GM12878 (cell line): ENCODE measurements around the gene TNFAIP3. TPM values are rescaled to one million over a fixed set of nuclear protein-coding genes. Genes with fewer than 3 reads are reported as not detected.

Experiments used
- ASH2L ChIP-seq: fragments of 300-600, 200-600 bp; sonication (generic); IDR thresholded peaks from 2 replicates; pipeline ENCODE4 v1.6.1; 2017; ENCODE audit warnings: low read depth, mild to moderate bottlenecking, borderline replicate concordance
- BRCA1 ChIP-seq: IDR thresholded peaks from 2 replicates; pipeline ENCODE4 v1.6.1; 2011; ENCODE audit warnings: low read depth, low read length, improper control_type of control experiment
- CBX3 ChIP-seq: fragments of 200-600 bp; sonication (generic); IDR thresholded peaks from 2 replicates; pipeline ENCODE4 v1.6.1; 2016; ENCODE audit warnings: low read depth, borderline replicate concordance
- CHD1 ChIP-seq: IDR thresholded peaks from 2 replicates; pipeline ENCODE4 v1.6.1; 2012; ENCODE audit warnings: low read depth, low read length, improper control_type of control experiment
- CUX1 ChIP-seq: IDR thresholded peaks from 2 replicates; pipeline ENCODE4 v1.6.1; 2012; ENCODE audit warnings: improper control_type of control experiment, low read depth, low read length; ENCODE audit not compliant: insufficient replicate concordance
- FOXM1 ChIP-seq: IDR thresholded peaks from 2 replicates; pipeline ENCODE4 v1.6.1; 2012; ENCODE audit warnings: low read depth, mild to moderate bottlenecking, inconsistent platforms, low read length, moderate library complexity
- HDGF ChIP-seq: fragments of 450-650 bp; IDR thresholded peaks from 2 replicates; pipeline ENCODE4 v1.6.1; 2016; ENCODE audit warnings: antibody characterized with exemption
- NFXL1 ChIP-seq: fragments of 450-650 bp; IDR thresholded peaks from 2 replicates; pipeline ENCODE4 v1.6.1; 2017; ENCODE audit warnings: antibody characterized with exemption, mild to moderate bottlenecking, borderline replicate concordance
- RAD51 ChIP-seq: fragments of 450-650 bp; IDR thresholded peaks from 2 replicates; pipeline ENCODE4 v1.6.1; 2016; ENCODE audit warnings: moderate library complexity, mild to moderate bottlenecking, inconsistent platforms
- SMAD1 ChIP-seq: fragments of 450-650 bp; IDR thresholded peaks from 2 replicates; pipeline ENCODE4 v1.6.1; 2018; ENCODE audit warnings: mild to moderate bottlenecking, low read depth; ENCODE audit not compliant: partially characterized antibody
- SRF ChIP-seq, 2 experiments: IDR thresholded peaks; 2 replicates each; pipeline ENCODE4 v1.6.1; 2011; ENCODE audit warnings: low read depth in 2 of 2, low read length in 2 of 2, mild to moderate bottlenecking in 1 of 2, moderate library complexity in 1 of 2
- TBL1XR1 ChIP-seq: IDR thresholded peaks from 2 replicates; pipeline ENCODE4 v1.6.1; 2012; ENCODE audit warnings: low read depth, low read length, improper control_type of control experiment
- TCF12 ChIP-seq: IDR thresholded peaks from 2 replicates; pipeline ENCODE4 v1.6.1; 2011; ENCODE audit warnings: low read depth, mild to moderate bottlenecking, low read length
- TCF7 ChIP-seq: IDR thresholded peaks from 2 replicates; pipeline ENCODE4 v1.6.1; 2014; ENCODE audit warnings: antibody characterized with exemption, borderline replicate concordance
- USF1 ChIP-seq: IDR thresholded peaks from 2 replicates; pipeline ENCODE4 v1.6.1; 2011; ENCODE audit warnings: borderline replicate concordance, low read depth, mild to moderate bottlenecking, moderate library complexity, mixed read lengths, low read length; ENCODE audit not compliant: insufficient read depth; ENCODE audit errors: extremely low read length
- ZBED1 ChIP-seq: IDR thresholded peaks from 2 replicates; pipeline ENCODE4 v1.6.1; 2016; ENCODE audit warnings: borderline replicate concordance
- ZNF24 ChIP-seq: fragments of 450-650 bp; IDR thresholded peaks from 2 replicates; pipeline ENCODE4 v1.6.1; 2017; ENCODE audit warnings: antibody characterized with exemption, mild to moderate bottlenecking
- ZNF274 ChIP-seq: IDR thresholded peaks from one replicate; pipeline ENCODE4 v1.8.0; 2011; ENCODE audit not compliant: insufficient read length, insufficient read depth
- ZNF384 ChIP-seq: IDR thresholded peaks from 2 replicates; pipeline ENCODE4 v1.6.1; 2012; ENCODE audit warnings: low read depth, mild to moderate bottlenecking, low read length, improper control_type of control experiment, borderline replicate concordance
- polyA plus RNA-seq, 11 experiments: library from polyadenylated mRNA; depleted of rRNA in 4 of 11; unstranded in 6 of 11; stranded (reverse) in 5 of 11; fragments of >200 nt; fragmentation: Nextera tagmentation in 4 of 11; fragmentation: Illumina TruSeq in 1 of 11; extraction: Ambion mirVana in 4 of 11; extraction: Trizol in 1 of 11; gene quantifications; 1 replicate in 1 of 11; 2 replicates in 10 of 11; pipeline versions ENCODE4 v1.2.1 to v1.2.3, GENCODE V29; 2011 to 2016; ENCODE audit warnings: inconsistent platforms in 2 of 11, missing spikeins in 2 of 11, low read depth in 1 of 11
- total RNA-seq, 4 experiments: library from RNA; depleted of rRNA in 3 of 4; stranded (reverse); fragments of >200 nt in 3 of 4; fragmentation: Illumina TruSeq in 1 of 4; extraction: Trizol in 1 of 4; gene quantifications; 2 replicates each; pipeline versions ENCODE4 v1.2.1 to v1.2.3, GENCODE V29; 2013 to 2021
- TF ChIP-seq, protein P1 (sequence below): IDR thresholded peaks from 2 replicates; pipeline ENCODE4 v1.6.1; 2012; ENCODE audit warnings: mild to moderate bottlenecking, low read depth, low read length
- TF ChIP-seq, protein P2 (sequence below): IDR thresholded peaks from 2 replicates; pipeline ENCODE4 v1.6.1; 2011; ENCODE audit warnings: mild to moderate bottlenecking, low read depth, low read length, moderate library complexity; ENCODE audit not compliant: insufficient replicate concordance

TNFAIP3 gene
- total and polyA plus RNA-seq, 10 of the 15 experiments (the other 5 are each of a cell fraction or from before 2014, with no cell fraction given): 18.0 to 350 (median 127) TPM

DNA sequence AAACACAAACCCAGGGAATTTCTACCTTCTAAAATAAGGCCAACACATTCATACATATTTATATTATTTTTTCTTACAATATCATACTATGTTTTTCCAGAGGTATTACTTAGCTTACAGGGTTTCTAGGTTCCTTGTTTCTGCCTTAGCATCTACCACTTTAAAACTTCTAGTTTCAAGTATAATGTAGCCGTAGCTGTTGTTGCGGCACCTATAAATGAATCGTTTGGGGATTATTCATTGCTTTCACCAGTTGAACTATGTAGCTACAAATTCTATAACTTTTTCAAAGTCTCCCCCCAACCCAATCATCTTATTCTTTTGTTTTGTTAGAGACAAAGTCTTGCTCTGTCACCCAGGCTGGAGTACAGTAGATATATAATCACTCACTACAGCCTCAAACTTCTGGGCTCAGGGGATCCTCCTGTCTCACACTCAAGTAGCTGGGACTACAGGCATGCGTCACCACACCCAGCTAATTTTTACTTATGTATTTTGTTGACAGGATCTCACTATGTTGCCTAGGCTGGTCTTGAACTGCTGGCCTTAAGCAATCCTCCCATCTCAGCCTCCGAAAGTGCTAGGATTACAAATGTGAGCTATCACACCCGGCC is 43.9 kb downstream of the TNFAIP3 start (continued):
- TF ChIP-seq CUX1: no peak
- TF ChIP-seq, protein P1, sequence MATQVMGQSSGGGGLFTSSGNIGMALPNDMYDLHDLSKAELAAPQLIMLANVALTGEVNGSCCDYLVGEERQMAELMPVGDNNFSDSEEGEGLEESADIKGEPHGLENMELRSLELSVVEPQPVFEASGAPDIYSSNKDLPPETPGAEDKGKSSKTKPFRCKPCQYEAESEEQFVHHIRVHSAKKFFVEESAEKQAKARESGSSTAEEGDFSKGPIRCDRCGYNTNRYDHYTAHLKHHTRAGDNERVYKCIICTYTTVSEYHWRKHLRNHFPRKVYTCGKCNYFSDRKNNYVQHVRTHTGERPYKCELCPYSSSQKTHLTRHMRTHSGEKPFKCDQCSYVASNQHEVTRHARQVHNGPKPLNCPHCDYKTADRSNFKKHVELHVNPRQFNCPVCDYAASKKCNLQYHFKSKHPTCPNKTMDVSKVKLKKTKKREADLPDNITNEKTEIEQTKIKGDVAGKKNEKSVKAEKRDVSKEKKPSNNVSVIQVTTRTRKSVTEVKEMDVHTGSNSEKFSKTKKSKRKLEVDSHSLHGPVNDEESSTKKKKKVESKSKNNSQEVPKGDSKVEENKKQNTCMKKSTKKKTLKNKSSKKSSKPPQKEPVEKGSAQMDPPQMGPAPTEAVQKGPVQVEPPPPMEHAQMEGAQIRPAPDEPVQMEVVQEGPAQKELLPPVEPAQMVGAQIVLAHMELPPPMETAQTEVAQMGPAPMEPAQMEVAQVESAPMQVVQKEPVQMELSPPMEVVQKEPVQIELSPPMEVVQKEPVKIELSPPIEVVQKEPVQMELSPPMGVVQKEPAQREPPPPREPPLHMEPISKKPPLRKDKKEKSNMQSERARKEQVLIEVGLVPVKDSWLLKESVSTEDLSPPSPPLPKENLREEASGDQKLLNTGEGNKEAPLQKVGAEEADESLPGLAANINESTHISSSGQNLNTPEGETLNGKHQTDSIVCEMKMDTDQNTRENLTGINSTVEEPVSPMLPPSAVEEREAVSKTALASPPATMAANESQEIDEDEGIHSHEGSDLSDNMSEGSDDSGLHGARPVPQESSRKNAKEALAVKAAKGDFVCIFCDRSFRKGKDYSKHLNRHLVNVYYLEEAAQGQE: no peak
- TF ChIP-seq, protein P2, sequence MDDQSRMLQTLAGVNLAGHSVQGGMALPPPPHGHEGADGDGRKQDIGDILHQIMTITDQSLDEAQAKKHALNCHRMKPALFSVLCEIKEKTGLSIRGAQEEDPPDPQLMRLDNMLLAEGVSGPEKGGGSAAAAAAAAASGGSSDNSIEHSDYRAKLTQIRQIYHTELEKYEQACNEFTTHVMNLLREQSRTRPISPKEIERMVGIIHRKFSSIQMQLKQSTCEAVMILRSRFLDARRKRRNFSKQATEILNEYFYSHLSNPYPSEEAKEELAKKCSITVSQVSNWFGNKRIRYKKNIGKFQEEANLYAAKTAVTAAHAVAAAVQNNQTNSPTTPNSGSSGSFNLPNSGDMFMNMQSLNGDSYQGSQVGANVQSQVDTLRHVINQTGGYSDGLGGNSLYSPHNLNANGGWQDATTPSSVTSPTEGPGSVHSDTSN: no peak
- no peak for TF ChIP-seq BRCA1
- TF ChIP-seq SMAD1: no peak
- no peak for TF ChIP-seq SRF (IDR thresholded peaks at IDR 0.05; ENCODE audit: low read depth in 2 of 2, low read length in 2 of 2)
- no peak for TF ChIP-seq HDGF
- no peak for TF ChIP-seq ZBED1
- no peak for TF ChIP-seq RAD51
- no peak for TF ChIP-seq USF1
- 0 out of 2 replicates have a peak, but pooled peaks have one; percentile 14 for TF ChIP-seq TBL1XR1
- no peak for TF ChIP-seq CHD1
- TF ChIP-seq CBX3: no peak
- no peak for TF ChIP-seq ZNF384
- TF ChIP-seq TCF12: no peak
- no peak for TF ChIP-seq TCF7
- no peak for TF ChIP-seq NFXL1
- no peak for TF ChIP-seq ASH2L
- 0 out of 2 replicates have a peak, but pooled peaks have one; percentile 2 for TF ChIP-seq FOXM1
- TF ChIP-seq ZNF274: no peak
- no peak for TF ChIP-seq ZNF24
